ENCODE data around the gene GAS7. TPM values are rescaled to one million over a fixed set of nuclear protein-coding genes. Genes with fewer than 3 reads are reported as not detected.

The GAS7 gene
- total RNA-seq, 2 experiments from 2014 or later: 0.24 to 0.26 TPM

DNA sequence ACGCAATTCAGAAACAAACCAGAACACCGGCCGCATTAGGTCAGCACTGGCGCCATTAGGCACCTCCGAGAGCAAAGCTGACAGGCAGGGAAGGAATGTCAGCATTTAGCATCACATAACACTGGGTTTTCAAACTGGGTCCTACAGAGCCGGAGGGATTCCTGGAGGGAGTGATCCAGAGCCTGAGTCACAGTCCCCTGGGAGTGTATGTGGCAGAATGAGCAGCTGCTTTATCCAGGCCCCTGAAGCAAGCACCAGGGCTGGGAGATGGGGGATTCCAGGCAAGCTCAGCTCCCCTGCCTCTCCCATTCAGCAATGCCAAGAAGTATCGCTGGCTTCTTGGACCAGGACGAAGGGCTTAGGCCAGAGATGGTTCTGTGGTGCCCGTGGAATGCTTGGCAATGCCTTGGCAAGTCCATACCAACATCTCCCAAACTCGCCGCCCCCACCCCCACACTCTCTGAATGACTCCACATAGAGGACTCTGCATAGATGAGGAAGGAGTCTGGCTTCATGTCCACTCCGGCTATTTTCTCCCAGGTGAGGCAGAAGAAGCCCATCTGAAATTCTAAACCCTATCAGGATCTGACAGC is 20.4 kb downstream of the GAS7 start:
- ChIA-PET CTCF (interaction anchor here (0.9 kb wide), 1 partner anchor 253 kb away, joined by 5 read pairs; no protein-coding TSS in a partner anchor), POLR2A (no interaction called here)
- Mint-ChIP-seq H3K27ac (no peak overlapping the region), H3K4me1 (ENCODE audit: low read depth) (no peaks in the 10 kb centered on the region), H3K9me3 (no peaks in the 10 kb centered on the region), H3K27me3 (no peaks in the 10 kb centered on the region), H3K36me3 (no peaks in the 10 kb centered on the region), H3K4me3 (no peak overlapping the region)
- intact Hi-C loops (cut with micrococcal nuclease): no loop called here
- DNase-seq: no peak

DNA sequence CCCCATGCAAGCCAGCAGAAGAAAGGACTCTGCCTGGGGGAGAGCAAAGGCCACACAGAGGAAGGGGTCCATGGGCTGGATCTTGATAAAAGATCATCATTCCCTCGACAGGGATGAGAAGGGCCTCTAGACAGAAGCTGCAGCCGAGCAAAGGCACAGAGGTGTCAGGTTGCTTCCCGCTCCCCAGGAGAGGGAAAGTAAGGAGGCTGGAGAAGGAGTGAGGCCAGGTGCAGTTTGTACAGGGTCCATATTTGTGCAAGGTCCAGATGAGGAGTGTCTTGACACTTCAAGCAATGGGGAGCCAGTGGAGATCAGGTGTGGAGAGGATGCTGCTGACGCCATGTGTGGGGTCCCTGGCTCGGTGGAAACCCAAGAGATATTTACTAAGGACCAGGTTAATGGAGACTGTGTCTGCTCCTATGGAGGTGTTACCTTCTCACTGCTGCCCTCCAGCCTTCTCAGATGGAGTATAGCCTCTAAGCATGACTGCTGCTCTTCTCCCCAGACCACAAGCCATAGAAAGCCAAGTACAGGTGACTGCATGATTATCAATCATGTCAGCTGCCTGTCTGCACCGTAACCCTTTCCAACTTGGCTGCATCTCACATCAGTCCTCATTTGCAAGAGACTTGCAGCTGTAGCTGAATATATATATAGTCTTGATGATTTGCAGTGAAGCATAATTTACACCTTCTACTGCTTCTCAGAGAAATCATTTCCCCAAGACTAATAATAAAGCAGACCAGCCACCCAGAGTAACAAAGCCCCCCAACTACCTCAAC is 21.1 kb downstream of the GAS7 start:
- Mint-ChIP-seq H3K27me3 (no peaks in the 10 kb centered on the region), H3K27ac (no peak overlapping the region), H3K36me3 (no peaks in the 10 kb centered on the region), H3K4me3 (no peak overlapping the region), H3K9me3 (no peaks in the 10 kb centered on the region), H3K4me1 (ENCODE audit: low read depth) (peaks cover under 1% of the 10 kb centered on the region)
- ChIA-PET POLR2A (no interaction called here), CTCF (interaction anchor here (0.9 kb wide), 1 partner anchor 253 kb away, joined by 5 read pairs; no protein-coding TSS in a partner anchor)
- DNase-seq: no peak
- intact Hi-C loops (cut with micrococcal nuclease): no loop called here

DNA sequence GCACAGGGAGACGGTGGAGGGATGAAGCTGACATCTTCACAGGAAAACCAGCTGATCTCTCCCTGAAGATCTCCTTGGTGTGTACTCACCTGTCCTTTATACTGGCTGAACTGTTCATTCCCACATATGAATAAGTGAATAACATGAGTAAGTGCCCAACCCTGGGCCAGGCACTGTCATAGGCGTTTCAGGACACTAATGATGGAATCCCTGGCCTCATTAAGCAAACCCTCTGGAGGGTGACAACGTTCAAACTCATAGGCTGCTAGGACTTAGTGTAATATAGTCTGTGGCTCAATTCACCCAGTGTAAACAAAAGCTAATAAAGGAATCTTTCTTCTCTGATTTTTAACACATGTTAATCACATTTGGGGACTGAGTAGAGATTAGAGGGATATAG is 24.5 kb downstream of the GAS7 start:
- Mint-ChIP-seq H3K27me3 (peaks cover 10% of the 10 kb centered on the region), H3K27ac (no peak overlapping the region), H3K36me3 (no peaks in the 10 kb centered on the region), H3K4me3 (no peak overlapping the region), H3K4me1 (ENCODE audit: low read depth) (peaks cover 15% of the 10 kb centered on the region), H3K9me3 (no peaks in the 10 kb centered on the region)
- ChIA-PET POLR2A (no interaction called here), CTCF (no interaction called here)
- intact Hi-C loops (cut with micrococcal nuclease): no loop called here
- DNase-seq: no peak

DNA sequence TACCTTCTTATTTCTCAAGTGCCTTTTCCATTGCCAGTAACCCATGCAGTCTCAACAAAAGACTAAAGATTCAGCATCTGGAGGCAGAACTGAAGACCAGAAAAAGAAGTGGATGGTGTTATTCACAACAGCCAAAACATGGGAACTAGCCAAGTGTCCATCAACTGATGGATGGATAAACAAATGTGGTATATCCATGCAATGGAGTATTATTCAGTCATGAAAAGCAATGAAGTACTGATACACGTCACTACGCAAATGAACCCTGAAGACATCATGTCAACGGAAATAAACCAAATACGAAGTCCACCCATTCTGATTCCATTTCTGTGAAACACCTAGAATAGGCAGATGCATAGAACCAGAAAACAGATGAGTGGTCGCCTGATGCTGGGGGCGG is 25.6 kb downstream of the GAS7 start:
- no peak for DNase-seq
- Mint-ChIP-seq H3K4me1 (ENCODE audit: low read depth) (peaks cover 15% of the 10 kb centered on the region), H3K4me3 (no peak overlapping the region), H3K36me3 (no peaks in the 10 kb centered on the region), H3K27ac (no peak overlapping the region), H3K9me3 (no peaks in the 10 kb centered on the region), H3K27me3 (peaks cover 10% of the 10 kb centered on the region)
- intact Hi-C loops (cut with micrococcal nuclease): no loop called here
- ChIA-PET CTCF (no interaction called here), POLR2A (no interaction called here)

DNA sequence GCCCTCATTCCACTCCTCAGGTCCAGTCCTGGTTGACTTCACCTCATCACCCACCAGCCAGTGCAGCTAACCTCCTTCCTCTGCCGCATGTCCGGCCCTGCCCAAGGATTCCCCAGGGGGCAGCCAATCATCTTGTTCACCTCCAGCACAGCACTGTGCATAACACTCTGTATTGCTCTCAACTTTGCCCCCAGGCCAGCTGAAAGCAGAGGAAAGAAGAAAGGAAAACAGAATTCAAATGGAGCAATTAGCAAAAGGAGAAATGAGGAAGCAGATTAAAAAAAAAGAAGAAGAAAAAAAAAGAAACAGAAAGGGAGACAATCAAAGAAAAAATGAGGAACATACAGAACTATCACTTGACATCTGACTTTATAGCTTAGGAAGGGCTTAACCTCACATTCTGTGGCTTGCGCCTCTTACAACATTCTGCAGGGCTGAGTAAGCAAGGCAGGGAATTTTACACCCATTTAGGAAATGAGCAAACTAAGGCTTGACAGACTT is 26.1 kb downstream of the GAS7 start:
- no peak overlapping the region for H3K27ac Mint-ChIP-seq
- POLR2A ChIA-PET: no interaction called here
- H3K9me3 Mint-ChIP-seq: no peaks in the 10 kb centered on the region
- no peaks in the 10 kb centered on the region for H3K36me3 Mint-ChIP-seq
- no peak for DNase-seq
- intact Hi-C loops (cut with micrococcal nuclease): no loop called here
- H3K27me3 Mint-ChIP-seq: peaks cover 10% of the 10 kb centered on the region
- peaks cover 15% of the 10 kb centered on the region for H3K4me1 Mint-ChIP-seq (ENCODE audit: low read depth)
- H3K4me3 Mint-ChIP-seq: no peak overlapping the region
- CTCF ChIA-PET: no interaction called here

DNA sequence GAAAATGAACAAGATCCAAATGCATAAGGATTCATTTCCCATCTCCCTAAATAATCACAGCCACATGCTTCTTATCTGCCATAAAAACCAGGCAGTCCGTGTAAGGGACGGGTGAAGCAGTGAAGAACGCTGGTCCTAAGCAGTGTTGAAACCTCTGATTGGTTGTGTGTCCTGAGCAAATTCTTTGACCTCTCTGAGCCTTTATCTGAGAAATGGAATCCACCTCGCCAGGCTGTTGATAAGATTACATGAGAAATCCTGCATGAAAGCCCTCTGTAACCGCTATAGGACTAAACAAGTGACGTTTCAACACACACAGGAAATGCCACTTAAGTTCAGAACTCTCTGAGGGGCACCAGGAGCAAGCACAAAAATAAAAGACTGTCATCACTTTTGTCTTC is 26.8 kb downstream of the GAS7 start:
- intact Hi-C loops (cut with micrococcal nuclease): no loop called here
- H3K27me3 Mint-ChIP-seq: peaks cover 10% of the 10 kb centered on the region
- no peak for DNase-seq
- peaks cover 15% of the 10 kb centered on the region for H3K4me1 Mint-ChIP-seq (ENCODE audit: low read depth)
- no peaks in the 10 kb centered on the region for H3K9me3 Mint-ChIP-seq
- CTCF ChIA-PET: interaction anchor here (1.0 kb wide), 1 partner anchor 55 kb away, joined by 3 read pairs; no protein-coding TSS in a partner anchor
- POLR2A ChIA-PET: no interaction called here
- H3K4me3 Mint-ChIP-seq: no peak overlapping the region
- H3K36me3 Mint-ChIP-seq: no peaks in the 10 kb centered on the region
- no peak overlapping the region for H3K27ac Mint-ChIP-seq

DNA sequence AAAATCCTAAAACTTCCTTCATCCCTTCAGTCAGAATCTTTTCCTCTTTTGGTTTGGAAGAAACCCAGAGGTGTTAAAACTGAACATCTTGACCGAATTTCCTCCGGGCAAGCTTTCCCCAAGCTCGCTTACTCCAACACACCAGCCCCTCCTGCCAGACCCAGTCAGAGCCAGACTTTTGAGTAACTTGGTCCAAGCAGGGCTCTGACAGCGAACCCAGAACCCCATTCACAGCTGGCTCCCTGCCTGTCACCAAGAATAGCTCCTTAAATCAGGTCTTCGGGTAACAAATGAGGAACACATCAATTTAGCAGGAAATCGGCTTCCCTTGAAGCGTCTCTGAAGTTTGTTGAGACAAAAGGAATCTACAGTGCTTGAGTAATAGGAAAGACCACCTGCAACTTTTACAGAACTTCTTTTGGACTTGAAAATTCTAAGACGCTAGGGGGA is 27.3 kb downstream of the GAS7 start:
- CTCF ChIA-PET: interaction anchor here (1.0 kb wide), 1 partner anchor 55 kb away, joined by 3 read pairs; no protein-coding TSS in a partner anchor
- peaks cover 15% of the 10 kb centered on the region for H3K4me1 Mint-ChIP-seq (ENCODE audit: low read depth)
- POLR2A ChIA-PET: no interaction called here
- peaks cover 10% of the 10 kb centered on the region for H3K27me3 Mint-ChIP-seq
- no peaks in the 10 kb centered on the region for H3K36me3 Mint-ChIP-seq
- H3K4me3 Mint-ChIP-seq: no peak overlapping the region
- no peaks in the 10 kb centered on the region for H3K9me3 Mint-ChIP-seq
- H3K27ac Mint-ChIP-seq: no peak overlapping the region
- no peak for DNase-seq
- intact Hi-C loops (cut with micrococcal nuclease): no loop called here

DNA sequence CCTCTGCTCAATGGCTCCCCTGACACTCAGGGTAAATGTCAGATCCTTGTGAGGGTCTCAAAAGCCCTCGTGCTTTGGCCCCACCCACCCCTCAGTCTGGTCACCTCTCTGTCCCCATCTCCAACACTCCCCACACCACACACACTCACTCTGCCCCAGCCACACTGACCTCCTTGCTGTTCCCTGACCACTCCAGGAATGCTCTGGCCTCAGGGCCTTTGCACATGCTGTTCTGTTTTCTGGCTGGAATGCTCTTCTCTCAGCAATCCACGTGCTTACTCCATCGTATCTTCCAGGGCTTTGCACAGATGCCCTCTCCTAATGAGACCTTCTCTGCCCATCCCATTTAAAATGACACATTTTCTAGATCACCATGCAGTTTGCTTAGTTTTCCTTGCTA is 28.2 kb downstream of the GAS7 start:
- CTCF ChIA-PET: no interaction called here
- H3K4me3 Mint-ChIP-seq: no peak overlapping the region
- H3K9me3 Mint-ChIP-seq: no peaks in the 10 kb centered on the region
- no peak for DNase-seq
- H3K4me1 Mint-ChIP-seq (ENCODE audit: low read depth): peaks cover 15% of the 10 kb centered on the region
- intact Hi-C loops (cut with micrococcal nuclease): no loop called here
- POLR2A ChIA-PET: no interaction called here
- H3K36me3 Mint-ChIP-seq: no peaks in the 10 kb centered on the region
- H3K27ac Mint-ChIP-seq: no peak overlapping the region
- peaks cover 10% of the 10 kb centered on the region for H3K27me3 Mint-ChIP-seq

DNA sequence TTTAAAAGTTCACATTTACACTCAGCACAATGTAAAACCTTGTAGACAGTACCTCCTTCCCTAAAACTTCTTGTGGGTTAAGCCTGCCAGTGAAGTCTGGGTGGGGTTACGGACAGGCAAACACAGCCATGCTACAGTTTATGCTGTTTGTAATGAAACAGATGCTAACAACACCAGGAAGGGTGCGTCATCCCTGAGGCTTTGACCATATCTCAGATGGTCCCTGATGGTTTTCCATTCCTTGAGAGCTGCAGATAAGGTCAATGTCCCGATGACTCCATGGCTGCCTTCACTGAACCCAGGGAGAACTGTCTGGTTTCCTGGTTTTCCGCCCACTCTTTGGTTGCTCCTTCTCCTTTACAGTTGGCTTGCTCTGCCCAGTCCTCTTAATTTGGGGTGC is 29.1 kb downstream of the GAS7 start:
- no peak for DNase-seq
- Mint-ChIP-seq H3K4me1 (ENCODE audit: low read depth) (peaks cover 15% of the 10 kb centered on the region), H3K36me3 (no peaks in the 10 kb centered on the region), H3K9me3 (no peaks in the 10 kb centered on the region), H3K27ac (no peak overlapping the region), H3K4me3 (no peak overlapping the region), H3K27me3 (peaks cover 10% of the 10 kb centered on the region)
- CTCF ChIA-PET: no interaction called here
- intact Hi-C loops (cut with micrococcal nuclease): no loop called here
- POLR2A ChIA-PET: no interaction called here

DNA sequence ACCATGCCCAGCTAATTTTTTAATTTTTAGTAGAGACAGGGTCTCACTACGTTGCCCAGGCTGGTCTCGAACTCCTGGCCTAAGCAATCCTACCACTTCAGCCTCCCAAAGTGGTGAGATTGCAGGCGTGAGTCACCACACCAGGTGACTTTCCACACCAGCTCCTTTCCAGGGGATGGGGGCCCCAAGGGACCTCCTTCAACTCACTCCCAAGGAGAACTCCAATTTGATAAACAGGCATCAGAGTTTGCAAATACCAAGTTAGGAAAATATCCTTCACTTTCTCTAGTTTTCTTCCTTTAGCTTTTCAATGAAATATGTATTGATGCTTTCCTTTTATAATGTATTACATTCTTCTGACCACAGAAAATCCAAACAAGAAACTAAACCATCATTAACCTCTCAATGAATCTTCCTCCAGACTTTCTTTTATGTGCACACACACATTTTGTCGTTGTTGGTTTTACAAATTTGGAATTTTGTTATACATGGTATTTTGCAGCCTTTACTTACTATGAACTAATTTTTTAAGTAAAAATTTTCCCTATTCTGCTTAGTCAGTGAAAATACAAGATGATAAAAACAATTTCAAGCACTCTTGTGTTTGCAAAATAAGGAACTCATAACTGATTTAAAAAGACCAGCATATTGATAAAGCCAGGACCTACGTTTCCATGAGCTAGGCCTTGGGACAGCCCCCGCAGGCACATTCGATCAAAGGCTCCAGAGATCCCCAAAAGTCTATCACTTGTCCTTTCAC is 32.0 kb downstream of the GAS7 start:
- no peak for DNase-seq
- H3K4me1 Mint-ChIP-seq (ENCODE audit: low read depth): peaks cover 5% of the 10 kb centered on the region
- ChIA-PET CTCF (no interaction called here), POLR2A (interaction anchor here (0.8 kb wide), 1 partner anchor 48 kb away, joined by 3 read pairs; no protein-coding TSS in a partner anchor)
- no peak overlapping the region for H3K27ac Mint-ChIP-seq
- intact Hi-C loops (cut with micrococcal nuclease): no loop called here
- H3K9me3 Mint-ChIP-seq: no peaks in the 10 kb centered on the region
- H3K36me3 Mint-ChIP-seq: no peaks in the 10 kb centered on the region
- H3K4me3 Mint-ChIP-seq: no peak overlapping the region
- H3K27me3 Mint-ChIP-seq: peaks cover 10% of the 10 kb centered on the region

DNA sequence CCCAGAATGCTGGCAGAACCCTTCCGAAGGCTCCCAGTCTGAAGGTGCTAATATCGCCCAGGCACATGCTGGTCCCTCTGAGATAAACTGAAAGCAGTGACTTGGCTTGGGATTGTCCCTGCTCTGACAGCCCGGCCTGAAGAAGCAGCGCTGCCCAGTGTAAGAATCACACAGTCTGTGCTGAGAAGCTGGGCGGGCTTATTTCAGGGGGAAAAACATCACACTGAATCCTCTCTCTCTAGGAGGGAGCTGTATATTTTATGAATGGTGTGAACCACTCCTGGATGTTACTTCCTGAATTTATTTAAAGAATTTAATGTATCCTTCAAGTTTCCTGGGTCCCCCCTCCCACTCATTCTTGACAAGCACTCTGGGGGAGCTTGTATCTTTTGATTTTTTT is 36.3 kb downstream of the GAS7 start:
- CTCF ChIA-PET: no interaction called here
- no peak overlapping the region for H3K4me3 Mint-ChIP-seq
- H3K27ac Mint-ChIP-seq: no peak overlapping the region
- no peak for DNase-seq
- peaks cover 2% of the 10 kb centered on the region for H3K27me3 Mint-ChIP-seq
- H3K36me3 Mint-ChIP-seq: no peaks in the 10 kb centered on the region
- intact Hi-C loops (cut with micrococcal nuclease): no loop called here
- H3K4me1 Mint-ChIP-seq (ENCODE audit: low read depth): no peaks in the 10 kb centered on the region
- POLR2A ChIA-PET: interaction anchor here (0.7 kb wide), 1 partner anchor 36 kb away, joined by 3 read pairs; no protein-coding TSS in a partner anchor
- H3K9me3 Mint-ChIP-seq: no peaks in the 10 kb centered on the region

DNA sequence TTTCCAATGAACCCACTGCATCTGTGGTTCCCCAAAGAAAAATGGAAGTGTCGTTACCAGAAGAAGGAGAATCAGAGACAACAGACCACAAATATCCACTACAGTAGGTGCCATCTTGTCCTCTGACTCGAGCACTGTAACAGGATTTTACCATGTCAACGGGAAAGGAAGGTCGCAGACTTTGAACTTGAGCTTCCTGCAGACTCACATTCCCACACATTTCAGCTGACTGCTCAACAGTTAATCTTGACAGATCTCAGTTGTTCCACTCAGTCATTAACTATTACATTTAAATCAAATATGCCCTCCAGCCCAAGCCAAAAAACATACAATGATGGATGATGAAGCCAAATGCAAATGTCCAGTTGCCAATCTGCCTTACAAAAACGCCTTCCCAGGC is 37.0 kb downstream of the GAS7 start:
- intact Hi-C loops (cut with micrococcal nuclease): no loop called here
- CTCF ChIA-PET: interaction anchor here (0.6 kb wide), 1 partner anchor 433 kb away, joined by 3 read pairs; no protein-coding TSS in a partner anchor

More for the DNA sequence above, 37.0 kb downstream of the GAS7 start:
- POLR2A ChIA-PET: interaction anchor here (0.7 kb wide), 1 partner anchor 49 kb away, joined by 3 read pairs; no protein-coding TSS in a partner anchor
- no peak overlapping the region for H3K4me3 Mint-ChIP-seq
- no peaks in the 10 kb centered on the region for H3K36me3 Mint-ChIP-seq
- DNase-seq: no peak
- no peaks in the 10 kb centered on the region for H3K9me3 Mint-ChIP-seq
- H3K27ac Mint-ChIP-seq: no peak overlapping the region
- peaks cover 2% of the 10 kb centered on the region for H3K27me3 Mint-ChIP-seq
- H3K4me1 Mint-ChIP-seq (ENCODE audit: low read depth): no peaks in the 10 kb centered on the region
